GM18511 (cell line): ENCODE data around the gene FGD5.

Source experiments
- ATAC-seq: cut with Tn5 transposase; IDR thresholded peaks from one replicate; pipeline ENCODE4 v1.9.1; 2021; ENCODE audit warnings: mild to moderate bottlenecking, moderate library complexity; ENCODE audit not compliant: unreplicated experiment

FGD5 gene

GRCh38 chr3:14959359-14959943 is 140.7 kb downstream of the FGD5 start:
- peak; percentile 63 for ATAC-seq

- ATAC-seq: no peak
These were observed 144.0 kb downstream of the FGD5 start for GRCh38 chr3:14962762-14963161.

DNA sequence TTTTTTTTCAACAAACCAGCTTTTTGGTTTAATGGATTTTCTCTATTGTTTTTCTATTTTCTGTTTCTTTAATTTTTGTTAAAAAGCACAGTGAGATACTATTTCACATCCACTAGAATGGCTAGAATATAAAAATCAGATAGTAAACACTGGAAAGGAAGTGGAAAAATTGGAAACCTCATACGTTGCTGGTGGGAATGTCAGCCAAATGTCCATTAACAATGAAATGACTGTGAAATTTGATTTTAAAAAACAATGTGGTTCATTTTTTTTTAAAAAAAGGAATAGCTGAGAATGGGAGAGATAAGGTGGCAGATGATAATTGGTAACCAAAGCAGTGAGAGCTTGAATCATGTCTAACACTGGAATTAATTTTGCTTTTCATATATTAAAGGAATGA is 148.5 kb downstream of the FGD5 start:
- ATAC-seq: no peak

DNA sequence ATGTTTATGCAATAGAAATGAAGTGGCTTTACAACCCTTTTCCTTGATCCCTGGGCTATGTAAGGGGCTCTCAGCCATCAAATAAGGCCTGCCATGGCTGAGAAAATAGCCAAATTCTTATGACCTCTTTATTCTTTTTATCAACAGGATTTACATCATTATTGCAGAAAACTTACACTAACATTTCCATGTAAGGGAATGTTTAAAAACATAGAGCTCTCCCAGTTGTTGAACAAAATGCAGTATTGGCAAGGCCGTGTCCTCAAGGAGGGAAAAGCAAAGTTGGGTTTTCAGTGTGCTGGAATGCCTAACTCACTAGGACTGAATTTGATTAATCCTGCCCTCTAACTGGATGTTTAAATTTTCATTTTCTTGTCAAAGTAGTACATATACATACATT is 150.9 kb downstream of the FGD5 start:
- no peak for ATAC-seq

GRCh38 chr3:14976317-14976716 is 157.6 kb downstream of the FGD5 start:
- ATAC-seq: no peak

- ATAC-seq: peak; percentile 68
These were observed 161.9 kb downstream of the FGD5 start for GRCh38 chr3:14980689-14981088.
